Transverse colon (tissue), 4 donors: ENCODE measurements around the gene MMP10.

Source experiments
- CTCF ChIP-seq, 5 experiments: fragments of 200-600 bp in 3 of 5; fragments of 450-650 bp in 2 of 5; sonication (generic) in 3 of 5; IDR thresholded peaks; 1 replicate in 2 of 5; 2 replicates in 3 of 5; pipeline ENCODE4 v1.5.1; 2016 to 2017; ENCODE audit warnings: antibody characterized with exemption in 5 of 5, inconsistent platforms in 3 of 5, mild to moderate bottlenecking in 2 of 5, moderate library complexity in 1 of 5
- POLR2AphosphoS5 ChIP-seq, 3 donors: sonication (generic); formaldehyde crosslinking; IDR thresholded peaks; one replicate each; pipeline ENCODE4 v1.6.1; 2016; ENCODE audit warnings: antibody characterized with exemption in 3 of 3

- TF ChIP-seq CTCF (IDR thresholded peaks at IDR 0.05) (no peak), POLR2AphosphoS5 (IDR thresholded peaks at IDR 0.05) (no peak)
Measured at GRCh38 chr11:102791271-102792036, 11.0 kb upstream of the MMP10 start.
